GM12878 (cell line): ENCODE data around the gene CYSRT1. TPM values are rescaled to one million over a fixed set of nuclear protein-coding genes. Genes with fewer than 3 reads are reported as not detected.

Experiments
- ATAC-seq: fragments of 200-7000 bp; cut with Tn5 transposase; 3 replicates; pipeline ENCODE4 v1.9.1; 2020; ENCODE audit warnings: mild to moderate bottlenecking, moderate library complexity
- BruUV-seq: library from RNA; stranded (reverse); fragments of 400-500 nt; replicated peaks from 2 replicates; lab custom pipeline; 2021; lab: Mats Ljungman, UMichigan
- CTCF ChIA-PET: fragments of 300-600 bp; sonication (Branson Sonifier 250); formaldehyde crosslinking; extraction: SDS; loops from one replicate; lab custom pipeline; 2021; ENCODE audit warnings: inconsistent platforms; lab: Yijun Ruan, JAX
- POLR2A ChIA-PET: fragments of 350-600 bp; formaldehyde crosslinking; extraction: SDS; loops from one replicate; lab custom pipeline; 2021; ENCODE audit warnings: inconsistent platforms; lab: Charles Lee
- RAD21 ChIA-PET: fragments of 300-600 bp; sonication (Branson Sonifier 250); formaldehyde crosslinking; loops from one replicate; lab custom pipeline; 2023; ENCODE audit warnings: antibody characterized with exemption; ENCODE audit not compliant: unreplicated experiment; lab: Charles Lee
- SMC1A ChIA-PET: fragments of 300-600 bp; sonication (Branson Sonifier 250); formaldehyde crosslinking; loops from one replicate; lab custom pipeline; 2023; ENCODE audit not compliant: unreplicated experiment, uncharacterized antibody; lab: Charles Lee
- DNase-seq: peaks from one replicate; pipeline ENCODE4 v3.0.0-alpha.2; 2011; ENCODE audit warnings: low read depth, low spot score
- FAIRE-seq: peaks from 3 replicates; lab custom pipeline; 2011; peaks lifted over from hg19 to GRCh38; lab: Jason Lieb, UNC
- H2AFZ ChIP-seq: 2 replicates; pipeline ENCODE4 v1.6.0; 2011; ENCODE audit warnings: low read depth, low read length, control low read depth; ENCODE audit not compliant: control insufficient read depth
- H3K27ac ChIP-seq: 2 replicates; pipeline ENCODE4 v1.5.1; 2011; ENCODE audit warnings: control low read depth; ENCODE audit not compliant: control insufficient read depth, insufficient read depth
- H3K27me3 ChIP-seq, 2 experiments: replicated peaks in 1 of 2; 2 replicates each; pipeline versions ENCODE4 v1.6.0 to v1.6.1; 2011; ENCODE audit warnings: low read length in 1 of 2; ENCODE audit not compliant: control insufficient read depth in 2 of 2, insufficient read depth in 2 of 2
- H3K36me3 ChIP-seq, 2 experiments: 2 replicates each; pipeline ENCODE4 v1.5.1; 2011; ENCODE audit warnings: low read length in 1 of 2; ENCODE audit not compliant: control insufficient read depth in 2 of 2, insufficient read depth in 2 of 2
- H3K4me1 ChIP-seq: 2 replicates; pipeline ENCODE4 v1.6.1; 2011; ENCODE audit warnings: mild to moderate bottlenecking, low read length, moderate library complexity, mixed read lengths; ENCODE audit not compliant: control insufficient read depth, insufficient read depth
- H3K4me2 ChIP-seq: 2 replicates; pipeline ENCODE4 v1.6.0; 2011; ENCODE audit warnings: control low read depth; ENCODE audit not compliant: control insufficient read depth, insufficient read depth
- H3K4me3 ChIP-seq: fragments of 200-600 bp; sonication (generic); 2 replicates; pipeline ENCODE4 v1.5.1; 2016
- H3K79me2 ChIP-seq: 2 replicates; pipeline ENCODE4 v1.6.0; 2011; ENCODE audit warnings: low read length; ENCODE audit not compliant: control insufficient read depth, insufficient read depth
- H3K9ac ChIP-seq: 2 replicates; pipeline ENCODE4 v1.8.0; 2011; ENCODE audit warnings: low read length, control low read depth, mixed read lengths; ENCODE audit not compliant: control insufficient read depth, insufficient read depth
- H3K9me3 ChIP-seq: replicated peaks from 3 replicates; pipeline ENCODE4 v1.5.1; 2011; ENCODE audit warnings: mild to moderate bottlenecking, low read length; ENCODE audit not compliant: control insufficient read depth, insufficient read depth
- H4K20me1 ChIP-seq: 2 replicates; pipeline ENCODE4 v1.6.0; 2011; ENCODE audit not compliant: control insufficient read depth, insufficient read depth
- MEF2B ChIP-seq: fragments of 450-650 bp; IDR thresholded peaks from 2 replicates; pipeline ENCODE4 v1.6.1; 2018; ENCODE audit warnings: mild to moderate bottlenecking, moderate library complexity; ENCODE audit not compliant: partially characterized antibody, poor library complexity, severe bottlenecking
- NFIC ChIP-seq: IDR thresholded peaks from 2 replicates; pipeline ENCODE4 v1.6.1; 2012; ENCODE audit warnings: low read depth, mild to moderate bottlenecking, inconsistent platforms, low read length, moderate library complexity
- STAT1 ChIP-seq: fragments of 450-650 bp; conservative IDR thresholded peaks from 2 replicates; pipeline ENCODE4 v1.6.1; 2014; ENCODE audit warnings: antibody characterized with exemption, mild to moderate bottlenecking
- WGBS: methylation state at CpG from one replicate; pipeline ENCODE4 v1.1.6; 2016; ENCODE audit warnings: low lambda C conversion rate; ENCODE audit not compliant: insufficient replicate concordance, insufficient coverage; ENCODE audit errors: missing lambda C conversion rate; 5-methylcytosine and 5-hydroxymethylcytosine counted together
- in situ Hi-C: fragments of 300-500 bp; cut with MboI; formaldehyde crosslinking; loops from 9 replicates; pipeline ENCODE4 v1.14.3; 2018; ENCODE audit warnings: mixed read lengths
- intact Hi-C: fragments of 100-400 bp; cut with micrococcal nuclease; formaldehyde crosslinking; loops from one replicate; pipeline ENCODE4 v1.14.2; 2022; ENCODE audit not compliant: unreplicated experiment
- polyA plus RNA-seq, 11 experiments: library from polyadenylated mRNA; depleted of rRNA in 4 of 11; unstranded in 6 of 11; stranded (reverse) in 5 of 11; fragments of >200 nt; fragmentation: Nextera tagmentation in 4 of 11; fragmentation: Illumina TruSeq in 1 of 11; extraction: Ambion mirVana in 4 of 11; extraction: Trizol in 1 of 11; gene quantifications; 1 replicate in 1 of 11; 2 replicates in 10 of 11; pipeline versions ENCODE4 v1.2.1 to v1.2.3, GENCODE V29; 2011 to 2016; ENCODE audit warnings: inconsistent platforms in 2 of 11, missing spikeins in 2 of 11, low read depth in 1 of 11
- total RNA-seq, 4 experiments: library from RNA; depleted of rRNA in 3 of 4; stranded (reverse); fragments of >200 nt in 3 of 4; fragmentation: Illumina TruSeq in 1 of 4; extraction: Trizol in 1 of 4; gene quantifications; 2 replicates each; pipeline versions ENCODE4 v1.2.1 to v1.2.3, GENCODE V29; 2013 to 2021
- TF ChIP-seq, protein P1 (sequence below): fragments of 450-650 bp; IDR thresholded peaks from 2 replicates; pipeline ENCODE4 v1.6.1; 2017; ENCODE audit warnings: mild to moderate bottlenecking

Gene CYSRT1
- total and polyA plus RNA-seq, 10 of the 15 experiments (the other 5 are each of a cell fraction or from before 2014, with no cell fraction given): 0.24 to 3.6 (median 0.97) TPM; not detected in 1

DNA sequence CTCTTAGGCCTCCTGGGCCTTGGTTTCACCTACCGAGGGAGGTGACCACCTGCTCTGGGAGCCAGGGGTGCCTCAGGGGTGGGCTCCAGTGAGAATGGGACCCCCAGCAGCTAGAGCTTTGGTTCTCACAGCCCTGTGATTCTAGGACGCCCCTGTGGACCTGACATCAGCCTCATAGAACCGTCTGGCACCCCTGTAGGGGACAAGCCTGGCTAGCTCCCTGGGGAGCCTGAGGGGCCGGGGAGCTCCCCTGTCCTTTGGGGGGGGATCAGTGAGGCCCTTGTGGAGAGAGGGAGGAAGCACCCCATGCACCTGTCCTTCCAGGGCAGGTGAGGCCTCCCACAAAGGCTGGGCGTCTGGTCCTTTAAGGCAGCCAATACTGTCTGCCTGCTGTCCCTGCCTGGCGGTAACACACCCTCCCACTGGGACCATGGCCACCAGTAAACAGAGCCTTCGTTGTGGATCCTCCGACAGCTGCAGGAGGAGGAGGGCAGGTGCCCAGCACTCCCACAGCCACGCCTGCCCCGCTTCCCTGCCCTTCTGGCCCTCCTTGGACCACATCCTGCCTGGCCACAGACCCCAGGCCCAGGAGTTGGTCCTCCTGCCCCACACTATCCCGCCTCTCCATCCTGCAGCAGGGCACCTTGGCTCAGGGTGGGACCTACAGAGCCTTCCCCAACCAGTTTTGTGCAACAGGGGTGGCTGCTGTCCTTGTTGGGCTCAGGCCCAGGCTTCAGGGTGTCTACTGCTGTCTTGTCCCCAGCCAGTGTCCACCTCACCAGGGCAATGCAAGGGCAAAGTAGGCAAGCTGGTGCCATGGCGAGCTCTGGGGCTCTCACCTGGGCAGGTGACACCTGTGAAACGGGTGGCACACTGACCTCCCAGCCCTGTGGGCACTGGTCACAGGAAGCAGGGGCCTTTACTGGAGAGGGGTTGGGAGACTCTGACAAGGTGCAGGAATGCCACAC is 13.1 kb downstream of the CYSRT1 start:
- Histone ChIP-seq H3K36me3 (peaks cover 3 to 10% of the 10 kb centered on the region in 2 experiments), H3K4me2 (0 out of 2 replicates have a peak overlapping the region, but pooled peaks have one; percentile 17), H3K9me3 (no peaks in the 10 kb centered on the region), H4K20me1 (peaks cover 4% of the 10 kb centered on the region; the same call in 1 of the 2 replicates), H3K79me2 (peaks cover 24% of the 10 kb centered on the region), H3K27ac (no peak overlapping the region), H2AFZ (no peak overlapping the region), H3K4me3 (no peak overlapping the region), H3K9ac (no peak overlapping the region), H3K4me1 (peaks cover 35% of the 10 kb centered on the region), H3K27me3 (no peaks in the 10 kb centered on the region)
- FAIRE-seq (no peak), DNase-seq (no peak), ATAC-seq (no peak)
- BruUV-seq: no TSS peak
- peak; percentile 13 for TF ChIP-seq MEF2B
- TF ChIP-seq, protein P1, sequence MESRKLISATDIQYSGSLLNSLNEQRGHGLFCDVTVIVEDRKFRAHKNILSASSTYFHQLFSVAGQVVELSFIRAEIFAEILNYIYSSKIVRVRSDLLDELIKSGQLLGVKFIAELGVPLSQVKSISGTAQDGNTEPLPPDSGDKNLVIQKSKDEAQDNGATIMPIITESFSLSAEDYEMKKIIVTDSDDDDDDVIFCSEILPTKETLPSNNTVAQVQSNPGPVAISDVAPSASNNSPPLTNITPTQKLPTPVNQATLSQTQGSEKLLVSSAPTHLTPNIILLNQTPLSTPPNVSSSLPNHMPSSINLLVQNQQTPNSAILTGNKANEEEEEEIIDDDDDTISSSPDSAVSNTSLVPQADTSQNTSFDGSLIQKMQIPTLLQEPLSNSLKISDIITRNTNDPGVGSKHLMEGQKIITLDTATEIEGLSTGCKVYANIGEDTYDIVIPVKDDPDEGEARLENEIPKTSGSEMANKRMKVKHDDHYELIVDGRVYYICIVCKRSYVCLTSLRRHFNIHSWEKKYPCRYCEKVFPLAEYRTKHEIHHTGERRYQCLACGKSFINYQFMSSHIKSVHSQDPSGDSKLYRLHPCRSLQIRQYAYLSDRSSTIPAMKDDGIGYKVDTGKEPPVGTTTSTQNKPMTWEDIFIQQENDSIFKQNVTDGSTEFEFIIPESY: 0 out of 2 replicates have a peak, but pooled peaks have one; percentile 44
- TF ChIP-seq STAT1: no peak
- TF ChIP-seq NFIC: no peak
- in situ Hi-C loops: no loop called here
- RAD21 ChIA-PET: interaction anchor here (0.9 to 4.6 kb wide), 8 partner anchors 14 to 110 kb away, joined by 3 to 20 read pairs (median 4); partner anchors contain the start of genes ANAPC2, SSNA1 and TOR4A
- intact Hi-C loops: loop anchor here (5.0 kb wide), 1 partner anchor 451 kb away; no protein-coding TSS in a partner anchor
- CTCF ChIA-PET: interaction anchor here (0.8 to 5.3 kb wide), 20 partner anchors 13 to 290 kb away, joined by 3 to 52 read pairs (median 4); partner anchors contain the start of genes ANAPC2, CYSRT1, EXD3 and NOXA1
- POLR2A ChIA-PET: interaction anchor here (1.5 to 9.2 kb wide), 4 partner anchors 15 to 155 kb away, joined by 7 to 112 read pairs (median 11); partner anchors contain the start of genes CYSRT1, NELFB, RNF208 and SSNA1
- 66% methylated on average over 13 of the region's 13 CpGs for WGBS
- SMC1A ChIA-PET: interaction anchor here (0.9 to 2.4 kb wide), 5 partner anchors 18 to 169 kb away, joined by 3 to 6 read pairs (median 4); partner anchors contain the start of gene TOR4A
